Measurements from ENCODE around the gene CDH13. TPM values are rescaled to one million over a fixed set of nuclear protein-coding genes. Genes with fewer than 3 reads are reported as not detected.

CDH13 gene
- total and polyA plus RNA-seq, 2 of the 8 experiments (the other 6 are each of a cell fraction or from before 2014, with no cell fraction given) = 2.3 to 2.4 TPM

DNA sequence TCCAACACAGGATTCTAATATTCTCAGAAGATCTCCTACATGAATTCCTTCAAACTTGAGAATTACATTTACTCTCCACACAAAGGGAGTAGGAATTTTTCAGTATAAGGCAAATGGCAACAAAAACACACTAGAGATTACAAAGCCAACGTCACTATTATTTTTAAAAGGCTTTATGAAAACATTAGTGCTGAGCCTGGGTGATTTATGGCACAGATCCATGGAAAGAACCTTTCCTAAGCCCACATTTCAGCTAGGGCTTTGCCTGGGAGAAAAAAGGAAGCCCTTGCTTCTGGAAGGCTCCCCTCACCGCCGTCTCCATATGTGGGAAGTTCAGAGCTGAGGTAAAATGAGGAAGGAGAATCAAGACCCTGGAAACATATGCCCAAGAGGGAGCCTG lies 681.6 kb downstream of the CDH13 start:
- no peak overlapping the region for H2BK120ac ChIP-seq (replicated peaks; ENCODE audit: low read depth, low read length)
- no peak overlapping the region for H4K5ac ChIP-seq (ENCODE audit: insufficient read length, low read depth, low read length)
- H2BK20ac ChIP-seq (ENCODE audit: low read length) = no peak overlapping the region
- no peak overlapping the region for H3K18ac ChIP-seq (ENCODE audit: extremely low read depth, low read length)
- H4K20me1 ChIP-seq (replicated peaks in 1 of 2; ENCODE audit: control insufficient read depth in 1 of 2, insufficient read depth in 2 of 2, low read length in 2 of 2) = no peaks in the 10 kb centered on the region
- no peaks in the 10 kb centered on the region for H3K23me2 ChIP-seq (ENCODE audit: low read depth, low read length)
- H3K9ac ChIP-seq (replicated peaks in 1 of 4; ENCODE audit: extremely low read depth in 1 of 4, low read depth in 3 of 4, low read length in 3 of 4) = no peak overlapping the region
- no peak overlapping the region for H2BK15ac ChIP-seq (ENCODE audit: low read length)
- H3K14ac ChIP-seq (ENCODE audit: insufficient read length) = no peak overlapping the region
- ChIA-PET CTCF (ENCODE audit: partially characterized antibody) (no interaction called here), POLR2A (ENCODE audit: partially characterized antibody) (no interaction called here)
- H3K56ac ChIP-seq (replicated peaks; ENCODE audit: insufficient read length, low read depth, low read length) = no peak overlapping the region
- no peak overlapping the region for H4K91ac ChIP-seq (replicated peaks; ENCODE audit: insufficient read length, low read length)
- H3K9me3 ChIP-seq (ENCODE audit: insufficient read depth in 2 of 2, low read depth in 1 of 2, low read length in 1 of 2) = no peaks in the 10 kb centered on the region
- no peak overlapping the region for H3K4me3 ChIP-seq (ENCODE audit: extremely low read depth in 1 of 4, insufficient read depth in 2 of 4, low read depth in 3 of 4, low read length in 4 of 4)
- H2AK5ac ChIP-seq (ENCODE audit: low read depth, low read length) = no peak overlapping the region
- no peak overlapping the region for H3K23ac ChIP-seq (ENCODE audit: insufficient read length)
- no peaks in the 10 kb centered on the region for H3K36me3 ChIP-seq (ENCODE audit: control insufficient read depth in 2 of 4, insufficient read depth in 4 of 4, low read length in 3 of 4)
- H3K79me1 ChIP-seq (ENCODE audit: low read depth, low read length) = no peaks in the 10 kb centered on the region
- no peak overlapping the region for H2BK12ac ChIP-seq (ENCODE audit: low read depth, low read length)
- no peak for DNase-seq (ENCODE audit: low read depth in 1 of 2, low spot score in 2 of 2)
- WGBS, 2 experiments (ENCODE audit: extremely low coverage in 1 of 2, insufficient coverage in 1 of 2, insufficient read length in 1 of 2, insufficient replicate concordance in 2 of 2, low coverage in 1 of 2, low lambda C conversion rate in 2 of 2, missing lambda C conversion rate in 1 of 2) = 83% methylated on average over 3 of the region's 3 CpGs; no CpG with 5 or more reads in 1 of the 2 experiments
- H3K4me2 ChIP-seq (ENCODE audit: insufficient read depth in 1 of 2, low read depth in 2 of 2, low read length in 2 of 2) = no peak overlapping the region
- no peak overlapping the region for H4K8ac ChIP-seq (ENCODE audit: extremely low read depth, insufficient read depth, low read length)
- no peak overlapping the region for H2AFZ ChIP-seq (ENCODE audit: low read length)
- H3K4me1 ChIP-seq (replicated peaks in 1 of 4; ENCODE audit: control insufficient read depth in 3 of 4, insufficient read depth in 4 of 4, low read length in 3 of 4) = no peaks in the 10 kb centered on the region; a peak in 1 of 7 replicates
- no peak overlapping the region for H3K27ac ChIP-seq (ENCODE audit: low read depth, low read length)
- no peak for FAIRE-seq
- no peak overlapping the region for H2BK5ac ChIP-seq (ENCODE audit: low read depth, low read length)
- no peak overlapping the region for H3K4ac ChIP-seq (replicated peaks; ENCODE audit: insufficient read length, low read depth, low read length)
- peaks cover 0 to 1% (median 0%) of the 10 kb centered on the region in 4 experiments; a peak in 1 of 7 replicates for H3K27me3 ChIP-seq (replicated peaks in 1 of 4; ENCODE audit: control insufficient read depth in 3 of 4, extremely low read depth in 1 of 4, insufficient read depth in 3 of 4, low read length in 3 of 4)
- no peaks in the 10 kb centered on the region for H3K79me2 ChIP-seq (ENCODE audit: control insufficient read depth in 1 of 2, insufficient read depth in 2 of 2, low read length in 2 of 2)
- TF ChIP-seq TAF1 (IDR thresholded peaks at IDR 0.05; ENCODE audit: low read depth, low read length) (no peak), KDM1A (IDR thresholded peaks at IDR 0.05; ENCODE audit: borderline replicate concordance, low read length) (no peak), SAP30 (IDR thresholded peaks at IDR 0.05; ENCODE audit: insufficient read depth, insufficient replicate concordance, low read length) (no peak)
